OCI-LY3 (cell line): ENCODE measurements around the gene DOCK6.

Source experiments
- H2AFZ ChIP-seq: fragments of 200-600, 300-600 bp; shearing (Covaris generic); 2 replicates; pipeline ENCODE4 v1.6.0; 2014; ENCODE audit warnings: antibody characterized with exemption, low read depth, low read length
- H3K27ac ChIP-seq: fragments of 200-600, 300-600 bp; sonication (generic); 2 replicates; pipeline ENCODE4 v1.5.1; 2014; ENCODE audit warnings: mild to moderate bottlenecking, low read length, moderate library complexity, mixed read lengths
- H3K27me3 ChIP-seq: fragments of 200-600, 300-600 bp; sonication (generic); 2 replicates; pipeline ENCODE4 v1.6.1; 2014; ENCODE audit warnings: low read depth, low read length, mixed read lengths
- H3K36me3 ChIP-seq: fragments of 200-600, 300-600 bp; sonication (generic); replicated peaks from 2 replicates; pipeline ENCODE3; 2014; ENCODE audit warnings: low read depth, low read length, mixed read lengths
- H3K4me1 ChIP-seq: fragments of 300-600, 200-600 bp; sonication (generic); 2 replicates; pipeline ENCODE4 v1.6.1; 2014; ENCODE audit warnings: low read length, mixed read lengths
- H3K4me2 ChIP-seq: fragments of 200-600, 300-600 bp; sonication (generic); 2 replicates; pipeline ENCODE4 v1.6.1; 2014; ENCODE audit warnings: low read length, mixed read lengths
- H3K4me3 ChIP-seq: fragments of 300-600, 200-600 bp; sonication (generic); 2 replicates; pipeline ENCODE4 v1.5.1; 2014; ENCODE audit warnings: antibody characterized with exemption, mild to moderate bottlenecking, low read length, moderate library complexity
- H3K79me2 ChIP-seq: fragments of 300-600, 200-600 bp; shearing (Covaris generic); 2 replicates; pipeline ENCODE4 v1.6.1; 2014; ENCODE audit warnings: mild to moderate bottlenecking, low read length, mixed read lengths
- H3K9ac ChIP-seq: fragments of 300-600, 200-600 bp; shearing (Covaris generic); 2 replicates; pipeline ENCODE4 v1.6.0; 2014; ENCODE audit warnings: mild to moderate bottlenecking, low read length, moderate library complexity
- H3K9me3 ChIP-seq: fragments of 200-600, 300-600 bp; shearing (Covaris generic); 2 replicates; pipeline ENCODE4 v1.6.1; 2014; ENCODE audit warnings: low read length, mixed read lengths; ENCODE audit not compliant: insufficient read depth
- H4K20me1 ChIP-seq: fragments of 200-600, 300-600 bp; sonication (generic); 2 replicates; pipeline ENCODE4 v1.6.1; 2016; ENCODE audit warnings: low read length, mixed read lengths; ENCODE audit not compliant: insufficient read depth
- EZH2phosphoT487 ChIP-seq: fragments of 200-600 bp; shearing (Covaris generic); IDR thresholded peaks from 2 replicates; pipeline ENCODE4 v1.6.1; 2018; ENCODE audit warnings: antibody characterized with exemption, mixed run types, low read depth
- TF ChIP-seq, protein P1 (sequence below): fragments of 200-600, 300-600 bp; sonication (generic); IDR thresholded peaks from 2 replicates; pipeline ENCODE4 v1.5.1; 2014; ENCODE audit warnings: antibody characterized with exemption, low read length, low read depth

The DOCK6 gene

DNA sequence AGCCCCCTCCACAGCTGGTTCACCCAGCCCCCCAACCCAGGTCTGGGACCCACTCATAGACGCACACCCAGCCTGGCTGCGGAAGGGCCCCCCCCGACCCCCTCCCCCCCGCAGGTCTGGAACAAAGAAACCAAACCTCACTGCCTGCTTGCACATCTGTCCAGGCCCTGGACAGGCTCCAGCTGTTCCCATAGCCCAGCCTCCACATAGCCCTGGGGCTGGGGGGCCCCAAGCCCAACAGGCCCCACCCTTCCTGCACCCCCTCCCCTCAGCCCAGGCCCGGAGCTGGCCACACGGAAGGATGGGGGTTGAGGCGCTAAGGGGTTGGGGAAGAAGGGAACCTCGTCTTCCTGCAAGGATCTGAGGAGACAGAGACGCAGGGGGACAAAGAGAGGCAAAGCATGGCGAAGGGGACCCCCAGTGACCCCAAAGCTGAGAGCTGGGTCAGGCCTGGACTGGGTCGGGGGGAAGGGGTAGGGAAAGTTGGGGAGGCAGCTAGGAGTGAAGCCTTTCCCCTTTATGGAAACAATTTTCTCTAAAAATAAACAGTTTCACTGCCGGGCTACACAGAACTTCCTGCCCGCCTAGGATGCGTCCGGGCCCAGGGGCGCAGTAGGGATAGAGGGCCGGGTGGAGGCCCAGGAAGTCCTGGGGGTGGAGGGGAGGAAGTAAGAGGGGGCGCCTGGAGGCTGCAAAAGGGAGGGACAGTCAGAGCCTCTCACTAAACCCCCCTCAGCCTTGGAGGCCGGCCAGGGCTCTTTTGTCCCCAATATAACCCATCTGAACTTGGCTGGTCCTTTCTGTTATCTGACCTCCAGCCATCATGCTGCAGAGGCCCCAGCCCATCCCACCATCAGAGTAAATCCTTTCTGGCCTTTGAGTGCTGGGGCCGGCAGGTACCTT lies 67.4 kb downstream of the DOCK6 start:
- Histone ChIP-seq H3K79me2 (no peaks in the 10 kb centered on the region), H2AFZ (no peak overlapping the region), H3K27me3 (peaks cover 12% of the 10 kb centered on the region), H3K4me2 (peak overlapping the region; percentile 6; the same call in 1 of the 2 replicates), H3K9me3 (no peaks in the 10 kb centered on the region), H3K9ac (no peak overlapping the region), H3K36me3 (peaks cover 4% of the 10 kb centered on the region), H3K4me3 (no peak overlapping the region), H3K4me1 (peaks cover 20% of the 10 kb centered on the region), H4K20me1 (no peaks in the 10 kb centered on the region), H3K27ac (no peak overlapping the region)
- TF ChIP-seq, protein P1, sequence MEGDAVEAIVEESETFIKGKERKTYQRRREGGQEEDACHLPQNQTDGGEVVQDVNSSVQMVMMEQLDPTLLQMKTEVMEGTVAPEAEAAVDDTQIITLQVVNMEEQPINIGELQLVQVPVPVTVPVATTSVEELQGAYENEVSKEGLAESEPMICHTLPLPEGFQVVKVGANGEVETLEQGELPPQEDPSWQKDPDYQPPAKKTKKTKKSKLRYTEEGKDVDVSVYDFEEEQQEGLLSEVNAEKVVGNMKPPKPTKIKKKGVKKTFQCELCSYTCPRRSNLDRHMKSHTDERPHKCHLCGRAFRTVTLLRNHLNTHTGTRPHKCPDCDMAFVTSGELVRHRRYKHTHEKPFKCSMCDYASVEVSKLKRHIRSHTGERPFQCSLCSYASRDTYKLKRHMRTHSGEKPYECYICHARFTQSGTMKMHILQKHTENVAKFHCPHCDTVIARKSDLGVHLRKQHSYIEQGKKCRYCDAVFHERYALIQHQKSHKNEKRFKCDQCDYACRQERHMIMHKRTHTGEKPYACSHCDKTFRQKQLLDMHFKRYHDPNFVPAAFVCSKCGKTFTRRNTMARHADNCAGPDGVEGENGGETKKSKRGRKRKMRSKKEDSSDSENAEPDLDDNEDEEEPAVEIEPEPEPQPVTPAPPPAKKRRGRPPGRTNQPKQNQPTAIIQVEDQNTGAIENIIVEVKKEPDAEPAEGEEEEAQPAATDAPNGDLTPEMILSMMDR, result no peak

DNA sequence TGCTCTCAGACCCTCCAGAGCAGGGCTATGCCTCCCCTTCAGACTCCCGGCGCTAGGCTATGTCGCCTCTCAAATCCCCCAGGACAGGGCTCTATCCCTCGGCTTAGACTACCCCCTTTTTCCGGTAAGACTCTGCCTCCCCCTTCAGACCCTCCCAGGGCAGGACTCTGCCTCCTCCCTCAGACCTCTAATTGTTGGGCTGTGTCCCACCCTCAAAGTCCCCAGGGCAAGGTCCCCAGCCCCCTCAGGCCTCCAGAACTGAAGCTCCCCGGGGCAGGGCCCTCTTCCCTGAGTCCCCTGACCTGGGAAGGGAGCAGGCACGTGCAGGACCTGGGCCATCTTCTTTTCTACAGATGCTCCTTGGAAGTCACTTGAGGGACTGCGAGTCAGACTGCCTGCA lies 68.2 kb downstream of the DOCK6 start:
- Histone ChIP-seq H3K27ac (no peak overlapping the region), H3K4me3 (no peak overlapping the region), H3K9me3 (no peaks in the 10 kb centered on the region), H2AFZ (no peak overlapping the region), H3K36me3 (peaks cover 4% of the 10 kb centered on the region), H4K20me1 (no peaks in the 10 kb centered on the region), H3K4me2 (no peak overlapping the region), H3K79me2 (no peaks in the 10 kb centered on the region), H3K27me3 (peaks cover 12% of the 10 kb centered on the region), H3K9ac (no peak overlapping the region), H3K4me1 (peaks cover 20% of the 10 kb centered on the region)
- TF ChIP-seq EZH2phosphoT487, result no peak
- TF ChIP-seq, protein P1, result no peak

DNA sequence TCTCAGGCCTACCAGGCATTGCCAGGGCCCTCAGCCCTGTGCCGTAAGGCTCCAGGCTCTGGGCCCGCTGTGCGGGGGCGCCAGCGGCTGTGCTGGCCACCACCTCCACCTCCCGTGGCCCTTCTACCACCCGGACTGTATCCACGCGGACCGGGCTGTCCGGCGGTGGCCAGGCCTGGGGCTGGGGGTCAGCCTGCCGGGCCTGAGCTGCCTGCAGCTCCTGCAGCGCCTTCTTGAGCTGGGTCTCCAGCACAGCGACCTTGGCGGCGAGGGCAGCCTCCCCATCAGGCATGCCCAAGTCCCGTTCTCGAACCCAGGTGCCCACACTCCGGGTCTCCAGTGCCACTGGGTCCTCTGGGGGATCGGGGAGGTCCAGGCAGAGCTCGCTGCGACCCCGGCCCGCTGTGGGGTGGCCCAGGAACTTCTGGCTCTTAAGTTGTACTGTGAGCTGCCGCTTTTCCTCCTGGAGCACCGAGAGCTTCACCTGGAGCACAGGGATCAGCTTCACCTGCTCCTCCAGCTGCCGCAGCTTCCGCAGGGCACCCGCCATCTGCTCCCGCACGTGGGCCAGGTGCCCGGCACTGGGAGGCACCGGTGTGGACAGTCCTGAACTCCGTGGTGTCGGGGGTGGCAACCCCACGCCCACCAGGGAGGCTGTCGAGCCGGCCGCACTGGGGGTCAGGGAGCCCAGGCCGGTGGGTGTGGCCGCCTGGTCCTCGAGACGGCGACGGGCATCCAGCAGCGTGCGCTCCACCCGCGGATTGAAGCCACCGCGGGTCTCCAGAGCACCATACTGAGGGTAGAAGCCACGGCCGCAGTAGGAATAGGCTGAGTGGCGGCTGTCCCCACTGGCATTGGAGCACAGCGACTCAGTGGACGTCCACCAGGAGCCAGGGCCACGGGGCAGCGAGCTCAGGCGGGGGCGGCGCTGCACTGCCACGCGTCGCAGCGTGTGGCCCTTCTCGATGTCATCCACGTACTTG lies 69.1 kb downstream of the DOCK6 start:
- H2AFZ ChIP-seq, result no peak overlapping the region
- H3K9ac ChIP-seq, result no peak overlapping the region
- H3K79me2 ChIP-seq, result no peaks in the 10 kb centered on the region
- H3K4me2 ChIP-seq, result no peak overlapping the region
- peaks cover 19% of the 10 kb centered on the region for H3K4me1 ChIP-seq
- peaks cover 12% of the 10 kb centered on the region for H3K27me3 ChIP-seq
- no peak for TF ChIP-seq EZH2phosphoT487
- H3K9me3 ChIP-seq, result no peaks in the 10 kb centered on the region
- no peak overlapping the region for H3K4me3 ChIP-seq
- no peaks in the 10 kb centered on the region for H4K20me1 ChIP-seq
- H3K36me3 ChIP-seq, result peaks cover 4% of the 10 kb centered on the region
- H3K27ac ChIP-seq, result no peak overlapping the region

DNA sequence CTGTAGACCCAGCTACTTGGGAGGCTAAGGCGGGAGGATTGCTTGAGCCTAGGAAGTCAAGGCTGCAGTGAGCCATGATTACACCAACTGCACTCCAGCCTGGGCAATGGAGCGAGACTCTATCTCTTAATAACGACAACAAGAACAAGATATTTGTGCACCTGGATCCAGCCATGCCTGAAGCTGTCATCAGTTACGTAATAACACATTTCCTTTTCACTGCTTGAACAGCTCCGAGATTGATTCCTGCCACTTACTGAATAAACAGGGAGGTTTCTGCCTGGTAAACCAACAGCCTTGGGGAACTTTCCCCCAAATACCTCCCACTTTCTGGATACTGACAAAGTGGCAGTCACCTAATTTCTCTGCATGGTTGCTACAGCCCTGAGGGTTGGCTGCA lies 70.4 kb downstream of the DOCK6 start:
- Histone ChIP-seq H2AFZ (no peak overlapping the region), H3K27ac (no peak overlapping the region), H3K4me2 (no peak overlapping the region), H3K4me3 (no peak overlapping the region), H3K9ac (no peak overlapping the region), H3K4me1 (peaks cover 20% of the 10 kb centered on the region), H3K27me3 (peaks cover 12% of the 10 kb centered on the region), H3K36me3 (peaks cover 4% of the 10 kb centered on the region), H3K79me2 (no peaks in the 10 kb centered on the region), H3K9me3 (no peaks in the 10 kb centered on the region), H4K20me1 (no peaks in the 10 kb centered on the region)
- no peak for TF ChIP-seq EZH2phosphoT487
- TF ChIP-seq, protein P1, result no peak
